Erythroblast (primary cell): Measurements from ENCODE around the gene CASP3.

Experiments
- GATA1 ChIP-seq: IDR thresholded peaks from 2 replicates; pipeline ENCODE4 v1.6.1; 2011; ENCODE audit warnings: low read depth, mild to moderate bottlenecking, control low read depth, low read length, moderate library complexity
- POLR2A ChIP-seq: IDR thresholded peaks from 2 replicates; pipeline ENCODE4 v1.6.1; 2011; ENCODE audit warnings: mild to moderate bottlenecking, low read length

GRCh38 chr4:184598753-184599491 lies 50.3 kb downstream of the CASP3 start:
- TF ChIP-seq POLR2A = no peak
- TF ChIP-seq GATA1 = no peak
